A673 (cell line): ENCODE results near the gene ZNF77.
"Not testable (repeated sequence)": the region's sequence is repeated elsewhere in the genome, so short reads cannot be mapped to it uniquely, and the experiment has no call there.

Source experiments
- CTCF ChIP-seq: fragments of 300-800, 200-600 bp; sonication (generic); conservative IDR thresholded peaks from 2 replicates; pipeline ENCODE4 v1.5.1; 2017; ENCODE audit warnings: low read depth, mild to moderate bottlenecking, antibody characterized with exemption, low read length, moderate library complexity, mixed read lengths
- EZH2 ChIP-seq: fragments of 200-600 bp; sonication (generic); IDR thresholded peaks from 2 replicates; pipeline ENCODE4 v1.6.1; 2017; ENCODE audit warnings: borderline replicate concordance, low read depth, mild to moderate bottlenecking, mixed read lengths, antibody characterized with exemption, low read length; ENCODE audit not compliant: poor library complexity, severe bottlenecking

- not testable (repeated sequence) for TF ChIP-seq CTCF, EZH2
Observed at GRCh38 chr19:2963631-2964030, 18.9 kb upstream of the ZNF77 start.
